Subcutaneous abdominal adipose tissue (tissue), 5 donors: ENCODE data around the gene MAPK13.
"Not testable (repeated sequence)": the region's sequence is repeated elsewhere in the genome, so short reads cannot be mapped to it uniquely, and the experiment has no call there.

Experiments used
- H3K27ac ChIP-seq: one replicate; pipeline ENCODE4 v1.7.0; 2013; ENCODE audit warnings: low read depth, mild to moderate bottlenecking, inconsistent platforms, low read length, moderate library complexity
- H3K27me3 ChIP-seq, 5 donors: one replicate each; pipeline ENCODE4 v1.7.0; 2013; ENCODE audit warnings: low read length in 5 of 5, inconsistent platforms in 1 of 5; ENCODE audit not compliant: control insufficient read depth in 5 of 5, insufficient read depth in 4 of 5
- H3K36me3 ChIP-seq, 5 donors: one replicate each; pipeline ENCODE4 v1.7.0; 2013; ENCODE audit warnings: low read length in 5 of 5; ENCODE audit not compliant: control insufficient read depth in 5 of 5, insufficient read depth in 5 of 5
- H3K4me1 ChIP-seq, 5 donors: one replicate each; pipeline ENCODE4 v1.7.0; 2013; ENCODE audit warnings: low read length in 5 of 5, mild to moderate bottlenecking in 3 of 5, moderate library complexity in 1 of 5; ENCODE audit not compliant: control insufficient read depth in 5 of 5, insufficient read depth in 5 of 5
- H3K4me3 ChIP-seq, 5 donors: one replicate each; pipeline ENCODE4 v1.7.0; 2013; ENCODE audit warnings: low read length in 5 of 5, low read depth in 1 of 5
- H3K9ac ChIP-seq, 5 donors: one replicate each; pipeline ENCODE4 v1.7.0; 2013; ENCODE audit warnings: low read length in 5 of 5, mild to moderate bottlenecking in 4 of 5, moderate library complexity in 3 of 5
- H3K9me3 ChIP-seq, 5 donors: one replicate each; pipeline ENCODE4 v1.7.0; 2013; ENCODE audit warnings: low read length in 5 of 5; ENCODE audit not compliant: control insufficient read depth in 5 of 5
- donor health status: healthy.
- donor health status: healthy.
- donor health status: healthy.
- donor health status: healthy.
- donor health status: healthy.

MAPK13 gene

GRCh38 chr6:36126553-36127458 is 3.5 kb upstream of the MAPK13 start:
- Histone ChIP-seq H3K9ac (no peak overlapping the region), H3K4me1 (peaks cover 3 to 42% (median 31%) of the 10 kb centered on the region in 5 donors)

GRCh38 chr6:36127462-36128016 is 2.8 kb upstream of the MAPK13 start:
- H3K4me3 ChIP-seq = no peak overlapping the region
- H3K9me3 ChIP-seq = no peaks in the 10 kb centered on the region
- no peak overlapping the region for H3K27ac ChIP-seq
- peaks cover 0 to 12% (median 7%) of the 10 kb centered on the region in 5 donors for H3K27me3 ChIP-seq
- no peaks in the 10 kb centered on the region for H3K36me3 ChIP-seq
- no peak overlapping the region for H3K9ac ChIP-seq
- peaks cover 3 to 44% (median 35%) of the 10 kb centered on the region in 5 donors for H3K4me1 ChIP-seq

More at GRCh38 chr6:36126553-36127458, 3.5 kb upstream of the MAPK13 start:
- no peak overlapping the region for H3K27ac ChIP-seq
- H3K9me3 ChIP-seq = no peaks in the 10 kb centered on the region
- no peaks in the 10 kb centered on the region for H3K36me3 ChIP-seq
- H3K27me3 ChIP-seq = peaks cover 0 to 12% (median 7%) of the 10 kb centered on the region in 5 donors
- H3K4me3 ChIP-seq = no peak overlapping the region

- Histone ChIP-seq H3K27ac (no peak overlapping the region), H3K36me3 (no peaks in the 10 kb centered on the region), H3K27me3 (peaks cover 0 to 12% (median 7%) of the 10 kb centered on the region in 5 donors), H3K4me3 (no peak overlapping the region), H3K4me1 (peaks cover 3 to 44% (median 35%) of the 10 kb centered on the region in 5 donors), H3K9me3 (no peaks in the 10 kb centered on the region), H3K9ac (no peak overlapping the region)
Observed at GRCh38 chr6:36128073-36128472, 2.2 kb upstream of the MAPK13 start.

GRCh38 chr6:36128793-36129192 is 1.5 kb upstream of the MAPK13 start:
- H3K36me3 ChIP-seq = no peaks in the 10 kb centered on the region
- peaks cover 0 to 12% (median 7%) of the 10 kb centered on the region in 5 donors for H3K27me3 ChIP-seq
- H3K9me3 ChIP-seq = no peaks in the 10 kb centered on the region
- no peak overlapping the region for H3K27ac ChIP-seq
- peaks cover 3 to 39% (median 31%) of the 10 kb centered on the region in 5 donors for H3K4me1 ChIP-seq
- no peak overlapping the region for H3K9ac ChIP-seq
- H3K4me3 ChIP-seq = no peak overlapping the region

GRCh38 chr6:36129334-36129733 is 979 bp upstream of the MAPK13 start:
- not testable (repeated sequence) for H3K36me3 ChIP-seq, H3K9me3 ChIP-seq, H3K9ac ChIP-seq, H3K27ac ChIP-seq, H3K4me3 ChIP-seq
- H3K27me3 ChIP-seq = peaks cover 0 to 12% (median 7%) of the 10 kb centered on the region in 5 donors
- H3K4me1 ChIP-seq = peaks cover 3 to 36% (median 28%) of the 10 kb centered on the region in 5 donors

- H3K4me3 ChIP-seq = peak overlapping the region; percentile 53 to 61 (median 59)
Observed at GRCh38 chr6:36130667-36131510, 576 bp downstream of the MAPK13 start.

GRCh38 chr6:36131511-36132245 is 1.4 kb downstream of the MAPK13 start:
- Histone ChIP-seq H3K27ac (no peak overlapping the region), H3K4me1 (peaks cover 3 to 40% (median 28%) of the 10 kb centered on the region in 5 donors), H3K9ac (peak overlapping the region in 2 of 5 donors; percentile 16 to 38), H3K4me3 (peak overlapping the region; percentile 31 to 61 (median 53)), H3K36me3 (no peaks in the 10 kb centered on the region), H3K27me3 (peaks cover 0 to 12% (median 7%) of the 10 kb centered on the region in 5 donors), H3K9me3 (no peaks in the 10 kb centered on the region)

More at GRCh38 chr6:36130667-36131510, 576 bp downstream of the MAPK13 start:
- no peaks in the 10 kb centered on the region for H3K36me3 ChIP-seq
- peak overlapping the region in 4 of 5 donors; percentile 6 to 53 (median 27) for H3K9ac ChIP-seq
- H3K27me3 ChIP-seq = peaks cover 0 to 12% (median 7%) of the 10 kb centered on the region in 5 donors
- H3K27ac ChIP-seq = no peak overlapping the region
- H3K9me3 ChIP-seq = no peaks in the 10 kb centered on the region
- H3K4me1 ChIP-seq = peaks cover 3 to 40% (median 30%) of the 10 kb centered on the region in 5 donors

- Histone ChIP-seq H3K36me3 (no peaks in the 10 kb centered on the region), H3K4me1 (peaks cover 3 to 34% (median 23%) of the 10 kb centered on the region in 5 donors), H3K27me3 (peaks cover 0 to 12% (median 6%) of the 10 kb centered on the region in 5 donors), H3K27ac (no peak overlapping the region), H3K4me3 (peak overlapping the region in 1 of 5 donors; percentile 31), H3K9me3 (no peaks in the 10 kb centered on the region), H3K9ac (no peak overlapping the region)
Observed at GRCh38 chr6:36132246-36132895, 2.1 kb downstream of the MAPK13 start.

- no peak overlapping the region for H3K9ac ChIP-seq
- H3K9me3 ChIP-seq = no peaks in the 10 kb centered on the region
- no peak overlapping the region for H3K27ac ChIP-seq
- no peaks in the 10 kb centered on the region for H3K36me3 ChIP-seq
- H3K27me3 ChIP-seq = peaks cover 0 to 9% (median 5%) of the 10 kb centered on the region in 5 donors
- H3K4me3 ChIP-seq = no peak overlapping the region
- H3K4me1 ChIP-seq = peaks cover 3 to 28% (median 23%) of the 10 kb centered on the region in 5 donors
Observed at GRCh38 chr6:36133148-36133547, 2.8 kb downstream of the MAPK13 start.
